22Rv1 (cell line): ENCODE data around the gene ART4.

Experiments used
- CTCF ChIP-seq: fragments of 450-650 bp; IDR thresholded peaks from 2 replicates; pipeline ENCODE4 v1.5.1; 2017; ENCODE audit warnings: mild to moderate bottlenecking
- ZFX ChIP-seq: fragments of 450-650 bp; IDR thresholded peaks from 2 replicates; pipeline ENCODE4 v1.6.1; 2017; ENCODE audit warnings: antibody characterized with exemption, borderline replicate concordance

GRCh38 chr12:14780859-14781258 is 62.5 kb downstream of the ART4 start:
- no peak for TF ChIP-seq ZFX
- TF ChIP-seq CTCF: no peak
